ENCODE results near the gene ANKS6. TPM values are rescaled to one million over a fixed set of nuclear protein-coding genes. Genes with fewer than 3 reads are reported as not detected.

Gene ANKS6
- total RNA-seq, 1 donor from 2014 or later = 25.8 TPM

DNA sequence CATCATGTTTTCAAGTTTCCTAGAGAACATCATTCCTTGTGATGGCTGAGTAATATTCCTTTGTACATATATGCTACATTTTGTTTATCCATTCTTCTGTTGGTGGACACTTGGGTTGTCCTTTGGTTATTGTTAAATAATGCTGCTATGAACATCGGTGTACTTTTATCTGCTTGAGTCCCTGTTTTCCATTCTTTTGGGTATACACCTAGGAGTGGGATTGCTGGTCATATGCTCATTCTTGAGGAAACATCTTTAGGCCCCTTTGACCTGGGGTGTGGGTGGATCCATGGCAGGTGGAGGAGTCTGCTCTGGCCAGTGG, 36.4 kb upstream of the ANKS6 start:
- TF ChIP-seq, protein P1, sequence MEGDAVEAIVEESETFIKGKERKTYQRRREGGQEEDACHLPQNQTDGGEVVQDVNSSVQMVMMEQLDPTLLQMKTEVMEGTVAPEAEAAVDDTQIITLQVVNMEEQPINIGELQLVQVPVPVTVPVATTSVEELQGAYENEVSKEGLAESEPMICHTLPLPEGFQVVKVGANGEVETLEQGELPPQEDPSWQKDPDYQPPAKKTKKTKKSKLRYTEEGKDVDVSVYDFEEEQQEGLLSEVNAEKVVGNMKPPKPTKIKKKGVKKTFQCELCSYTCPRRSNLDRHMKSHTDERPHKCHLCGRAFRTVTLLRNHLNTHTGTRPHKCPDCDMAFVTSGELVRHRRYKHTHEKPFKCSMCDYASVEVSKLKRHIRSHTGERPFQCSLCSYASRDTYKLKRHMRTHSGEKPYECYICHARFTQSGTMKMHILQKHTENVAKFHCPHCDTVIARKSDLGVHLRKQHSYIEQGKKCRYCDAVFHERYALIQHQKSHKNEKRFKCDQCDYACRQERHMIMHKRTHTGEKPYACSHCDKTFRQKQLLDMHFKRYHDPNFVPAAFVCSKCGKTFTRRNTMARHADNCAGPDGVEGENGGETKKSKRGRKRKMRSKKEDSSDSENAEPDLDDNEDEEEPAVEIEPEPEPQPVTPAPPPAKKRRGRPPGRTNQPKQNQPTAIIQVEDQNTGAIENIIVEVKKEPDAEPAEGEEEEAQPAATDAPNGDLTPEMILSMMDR (IDR thresholded peaks at IDR 0.05; ENCODE audit: insufficient read depth, low read length, poor library complexity, severe bottlenecking) = no peak
- DNase-seq (ENCODE audit: low read depth) = no peak
- H3K27me3 ChIP-seq (ENCODE audit: control insufficient read depth, insufficient read depth, low read length) = no peaks in the 10 kb centered on the region
- H3K4me3 ChIP-seq (ENCODE audit: low read depth, low read length) = no peak overlapping the region
- no peaks in the 10 kb centered on the region for H3K36me3 ChIP-seq (ENCODE audit: control insufficient read depth, insufficient read depth, low read length)

DNA sequence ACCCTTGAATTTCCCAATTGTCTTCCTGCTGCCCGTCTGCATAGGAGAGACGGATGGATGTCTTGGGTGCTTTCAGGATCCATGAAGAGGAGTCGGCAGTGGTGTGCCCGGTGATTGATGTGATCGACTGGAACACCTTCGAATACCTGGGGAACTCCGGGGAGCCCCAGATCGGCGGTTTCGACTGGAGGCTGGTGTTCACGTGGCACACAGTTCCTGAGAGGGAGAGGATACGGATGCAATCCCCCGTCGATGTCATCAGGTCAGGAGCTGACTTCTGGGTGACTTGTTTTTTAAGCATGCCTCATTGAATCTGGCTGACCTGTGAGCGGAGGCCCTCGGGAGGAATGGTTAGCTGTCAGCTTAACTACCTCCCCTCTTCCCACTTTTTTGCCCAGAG, 35.3 kb upstream of the ANKS6 start:
- no peak overlapping the region for H3K4me3 ChIP-seq (ENCODE audit: low read depth, low read length)
- no peaks in the 10 kb centered on the region for H3K27me3 ChIP-seq (ENCODE audit: control insufficient read depth, insufficient read depth, low read length)
- TF ChIP-seq, protein P1 (IDR thresholded peaks at IDR 0.05; ENCODE audit: insufficient read depth, low read length, poor library complexity, severe bottlenecking) = no peak
- H3K36me3 ChIP-seq (ENCODE audit: control insufficient read depth, insufficient read depth, low read length) = no peaks in the 10 kb centered on the region
- no peak for DNase-seq (ENCODE audit: low read depth)

DNA sequence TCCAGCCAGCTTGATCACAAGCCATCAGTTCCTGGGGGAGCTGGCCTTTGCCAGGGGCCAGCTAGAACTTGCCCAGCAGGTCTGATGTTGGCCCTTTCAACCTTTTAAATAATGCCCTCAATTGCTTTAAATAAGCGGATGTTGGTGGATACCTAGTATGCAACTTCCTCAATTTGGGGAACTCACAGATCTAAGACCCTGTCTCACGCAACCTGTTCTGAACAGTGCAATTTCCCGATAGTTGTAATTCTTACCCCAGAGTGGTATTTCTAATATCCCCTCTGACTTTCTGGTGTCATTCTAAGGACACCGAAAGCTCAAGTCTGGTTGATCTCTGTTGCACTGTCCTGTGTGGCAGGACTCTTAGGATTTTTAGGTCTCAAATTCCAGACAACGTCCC, 34.2 kb upstream of the ANKS6 start:
- TF ChIP-seq, protein P1 (IDR thresholded peaks at IDR 0.05; ENCODE audit: insufficient read depth, low read length, poor library complexity, severe bottlenecking) = no peak
- H3K36me3 ChIP-seq (ENCODE audit: control insufficient read depth, insufficient read depth, low read length) = no peaks in the 10 kb centered on the region
- no peak for DNase-seq (ENCODE audit: low read depth)
- no peaks in the 10 kb centered on the region for H3K27me3 ChIP-seq (ENCODE audit: control insufficient read depth, insufficient read depth, low read length)
- no peak overlapping the region for H3K4me3 ChIP-seq (ENCODE audit: low read depth, low read length)

DNA sequence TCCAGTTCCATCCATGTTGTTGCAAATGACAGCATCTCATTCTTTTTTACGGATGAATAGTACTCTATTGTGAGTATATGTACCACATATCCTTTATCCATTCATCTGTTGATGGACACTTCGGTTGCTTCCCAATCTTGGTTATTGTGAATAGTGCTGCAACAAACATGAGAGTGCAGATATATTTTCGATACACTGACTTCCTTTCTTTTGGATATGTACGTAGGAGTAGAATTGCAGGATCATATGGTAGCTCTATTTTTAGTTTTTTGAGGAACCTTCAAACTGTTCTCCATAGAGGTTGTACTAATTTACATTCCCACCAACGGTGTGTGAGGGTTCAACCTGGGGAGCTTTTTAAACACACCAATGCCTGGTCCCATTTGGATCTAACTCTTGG, 33.4 kb upstream of the ANKS6 start:
- no peak for DNase-seq (ENCODE audit: low read depth)
- Histone ChIP-seq H3K4me3 (ENCODE audit: low read depth, low read length) (no peak overlapping the region), H3K36me3 (ENCODE audit: control insufficient read depth, insufficient read depth, low read length) (no peaks in the 10 kb centered on the region), H3K27me3 (ENCODE audit: control insufficient read depth, insufficient read depth, low read length) (no peaks in the 10 kb centered on the region)
- TF ChIP-seq, protein P1 (IDR thresholded peaks at IDR 0.05; ENCODE audit: insufficient read depth, low read length, poor library complexity, severe bottlenecking) = no peak

DNA sequence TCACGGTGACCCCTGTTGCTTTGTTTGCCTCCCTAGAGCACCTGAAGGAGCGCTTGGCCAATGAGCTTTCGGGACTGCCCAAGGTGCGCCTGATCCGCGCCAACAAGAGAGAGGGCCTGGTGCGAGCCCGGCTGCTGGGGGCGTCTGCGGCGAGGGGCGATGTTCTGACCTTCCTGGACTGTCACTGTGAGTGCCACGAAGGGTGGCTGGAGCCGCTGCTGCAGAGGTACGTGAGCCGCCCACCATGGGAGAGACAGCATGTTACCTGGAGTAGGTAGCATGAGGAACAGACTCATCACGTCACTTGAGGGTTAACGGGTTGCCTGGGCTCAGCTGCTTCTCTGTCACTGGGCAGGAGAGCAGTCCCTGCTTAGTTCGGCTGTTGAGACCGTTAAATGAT, 30.4 kb upstream of the ANKS6 start:
- DNase-seq (ENCODE audit: low read depth) = no peak
- no peaks in the 10 kb centered on the region for H3K27me3 ChIP-seq (ENCODE audit: control insufficient read depth, insufficient read depth, low read length)
- H3K4me3 ChIP-seq (ENCODE audit: low read depth, low read length) = no peak overlapping the region
- TF ChIP-seq, protein P1 (IDR thresholded peaks at IDR 0.05; ENCODE audit: insufficient read depth, low read length, poor library complexity, severe bottlenecking) = no peak
- H3K36me3 ChIP-seq (ENCODE audit: control insufficient read depth, insufficient read depth, low read length) = no peaks in the 10 kb centered on the region

DNA sequence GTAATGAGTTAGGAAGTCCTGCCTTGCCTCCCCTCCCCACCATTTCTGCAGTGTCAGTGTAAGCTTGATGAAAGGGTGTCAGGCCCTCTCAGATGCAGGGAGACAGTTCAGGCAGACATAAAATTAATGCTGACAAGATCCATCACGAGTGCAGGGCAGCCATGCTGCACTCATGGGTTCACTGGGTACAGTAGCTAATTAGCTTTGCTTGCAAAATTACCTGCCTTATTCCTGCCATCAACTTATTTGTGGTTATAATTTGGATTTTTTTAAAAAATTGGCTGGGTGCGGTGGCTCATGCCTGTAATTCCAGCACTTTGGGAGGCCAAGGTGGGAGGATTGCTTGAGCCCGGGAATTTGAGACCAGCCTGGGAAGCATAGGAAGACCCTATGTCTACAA, 29.1 kb upstream of the ANKS6 start:
- H3K27me3 ChIP-seq (ENCODE audit: control insufficient read depth, insufficient read depth, low read length) = no peaks in the 10 kb centered on the region
- DNase-seq (ENCODE audit: low read depth) = no peak
- H3K36me3 ChIP-seq (ENCODE audit: control insufficient read depth, insufficient read depth, low read length) = no peaks in the 10 kb centered on the region
- no peak overlapping the region for H3K4me3 ChIP-seq (ENCODE audit: low read depth, low read length)
- TF ChIP-seq, protein P1 (IDR thresholded peaks at IDR 0.05; ENCODE audit: insufficient read depth, low read length, poor library complexity, severe bottlenecking) = no peak

Data from kidney epithelial cell (primary cell).